NB4 (cell line): ENCODE data around the gene MZT1.

ENCODE experiments used
- DNase-seq: peaks from one replicate; pipeline ENCODE4 v3.0.0; 2010; ENCODE audit warnings: low read depth
- H3K4me3 ChIP-seq: one replicate; pipeline ENCODE4 v1.5.1; 2011; ENCODE audit warnings: mild to moderate bottlenecking, low read depth, low read length, moderate library complexity
- MYC ChIP-seq: IDR thresholded peaks from 2 replicates; pipeline ENCODE4 v1.6.1; 2011; ENCODE audit warnings: low read depth, low read length
- POLR2A ChIP-seq: IDR thresholded peaks from 2 replicates; pipeline ENCODE4 v1.6.1; 2011; ENCODE audit warnings: mild to moderate bottlenecking; ENCODE audit not compliant: insufficient read length; ENCODE audit errors: extremely low read depth
- TF ChIP-seq, protein P1 (sequence below): IDR thresholded peaks from one replicate; pipeline ENCODE4 v1.5.1; 2012; ENCODE audit warnings: low read depth, low read length
- TF ChIP-seq, protein P2 (sequence below): IDR thresholded peaks from 2 replicates; pipeline ENCODE4 v1.6.1; 2011; ENCODE audit warnings: low read depth, low read length

MZT1 gene

DNA sequence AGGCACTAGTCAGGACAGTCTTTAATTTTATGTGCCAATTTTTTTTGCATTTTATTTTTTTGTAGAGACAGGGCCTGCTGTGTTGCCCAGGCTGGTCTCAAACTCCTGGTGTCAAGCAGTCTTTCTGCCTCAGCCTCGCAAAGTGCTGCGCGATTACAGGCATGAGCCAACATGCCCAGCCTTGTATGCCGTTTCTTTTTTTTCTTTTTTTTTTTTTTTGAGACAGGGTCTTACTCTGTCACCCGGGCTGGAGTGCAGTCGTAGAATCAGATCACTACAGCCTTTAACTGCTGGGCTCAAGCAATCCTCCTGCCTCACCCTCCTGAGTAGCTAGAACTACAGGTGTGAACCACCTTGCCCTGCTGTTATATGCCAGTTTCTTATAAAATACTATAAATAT lies 26.7 kb upstream of the MZT1 start:
- TF ChIP-seq, protein P1, sequence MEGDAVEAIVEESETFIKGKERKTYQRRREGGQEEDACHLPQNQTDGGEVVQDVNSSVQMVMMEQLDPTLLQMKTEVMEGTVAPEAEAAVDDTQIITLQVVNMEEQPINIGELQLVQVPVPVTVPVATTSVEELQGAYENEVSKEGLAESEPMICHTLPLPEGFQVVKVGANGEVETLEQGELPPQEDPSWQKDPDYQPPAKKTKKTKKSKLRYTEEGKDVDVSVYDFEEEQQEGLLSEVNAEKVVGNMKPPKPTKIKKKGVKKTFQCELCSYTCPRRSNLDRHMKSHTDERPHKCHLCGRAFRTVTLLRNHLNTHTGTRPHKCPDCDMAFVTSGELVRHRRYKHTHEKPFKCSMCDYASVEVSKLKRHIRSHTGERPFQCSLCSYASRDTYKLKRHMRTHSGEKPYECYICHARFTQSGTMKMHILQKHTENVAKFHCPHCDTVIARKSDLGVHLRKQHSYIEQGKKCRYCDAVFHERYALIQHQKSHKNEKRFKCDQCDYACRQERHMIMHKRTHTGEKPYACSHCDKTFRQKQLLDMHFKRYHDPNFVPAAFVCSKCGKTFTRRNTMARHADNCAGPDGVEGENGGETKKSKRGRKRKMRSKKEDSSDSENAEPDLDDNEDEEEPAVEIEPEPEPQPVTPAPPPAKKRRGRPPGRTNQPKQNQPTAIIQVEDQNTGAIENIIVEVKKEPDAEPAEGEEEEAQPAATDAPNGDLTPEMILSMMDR, result no peak
- TF ChIP-seq MYC, result no peak
- TF ChIP-seq, protein P2, sequence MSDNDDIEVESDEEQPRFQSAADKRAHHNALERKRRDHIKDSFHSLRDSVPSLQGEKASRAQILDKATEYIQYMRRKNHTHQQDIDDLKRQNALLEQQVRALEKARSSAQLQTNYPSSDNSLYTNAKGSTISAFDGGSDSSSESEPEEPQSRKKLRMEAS, result no peak
- no peak for TF ChIP-seq POLR2A
- H3K4me3 ChIP-seq, result no peak overlapping the region
- no peak for DNase-seq

DNA sequence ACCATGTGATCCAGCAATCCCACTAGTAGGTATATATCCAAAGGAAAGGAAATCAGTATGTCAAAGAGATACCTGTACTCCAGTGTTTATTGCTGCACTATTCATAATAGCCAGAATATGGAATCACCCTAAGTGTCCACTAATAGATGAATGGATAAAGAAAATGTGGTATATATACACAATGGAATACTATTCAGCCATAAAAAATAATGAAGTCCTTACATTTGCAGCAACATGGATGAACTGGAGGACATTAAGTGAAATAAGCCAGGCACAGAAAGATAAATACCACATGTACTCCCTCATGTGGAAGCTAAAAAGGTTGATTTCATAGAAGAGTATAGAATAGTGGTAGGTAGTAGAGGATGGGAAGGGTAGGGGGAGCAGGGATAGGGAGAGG lies 23.8 kb upstream of the MZT1 start:
- H3K4me3 ChIP-seq, result no peak overlapping the region
- no peak for DNase-seq
- TF ChIP-seq, protein P1, result no peak
- TF ChIP-seq, protein P2, result no peak
- TF ChIP-seq POLR2A (no peak), MYC (no peak)

DNA sequence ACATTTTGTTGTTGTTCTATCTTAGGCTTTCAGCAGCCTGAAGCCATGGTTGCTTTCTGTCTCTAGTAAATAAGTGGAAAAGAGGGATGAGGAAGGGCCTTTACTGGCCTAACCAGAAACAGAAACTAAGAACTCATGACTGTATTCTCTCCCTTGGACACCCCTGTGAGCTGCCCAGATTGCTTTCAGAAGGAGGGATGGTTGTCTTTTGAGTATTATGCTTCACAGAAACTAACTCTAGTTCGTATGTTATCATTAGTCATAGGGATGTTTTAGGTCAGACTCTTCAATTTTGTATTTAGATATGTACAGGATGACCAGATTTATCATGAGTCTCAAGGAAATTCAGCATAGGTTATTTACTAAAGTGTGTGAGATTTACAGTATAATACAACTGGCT lies 17.8 kb upstream of the MZT1 start:
- no peak for DNase-seq
- no peak overlapping the region for H3K4me3 ChIP-seq
- TF ChIP-seq, protein P2, result no peak

DNA sequence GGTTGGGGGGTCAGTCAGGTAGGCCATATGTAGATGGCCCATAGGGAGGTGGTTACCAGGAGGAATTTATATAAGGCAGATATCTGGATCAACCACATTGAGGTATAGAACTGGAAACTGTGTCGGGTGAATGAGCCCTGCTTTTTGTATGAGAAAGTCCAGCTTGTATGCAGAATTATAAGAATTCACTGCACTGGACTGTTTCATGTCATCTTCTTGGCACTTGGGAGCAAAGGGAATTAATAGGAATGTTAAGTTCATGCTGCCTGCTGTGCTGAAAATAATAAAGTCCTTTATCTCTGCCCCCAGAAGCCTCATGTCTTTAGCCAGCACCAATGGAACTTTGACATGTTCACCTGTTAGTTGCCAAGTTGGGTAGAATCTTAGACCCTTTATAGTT lies 12.6 kb upstream of the MZT1 start:
- TF ChIP-seq, protein P2, result no peak
- TF ChIP-seq, protein P1, result no peak
- TF ChIP-seq POLR2A (no peak), MYC (no peak)
- H3K4me3 ChIP-seq, result no peak overlapping the region
- no peak for DNase-seq

DNA sequence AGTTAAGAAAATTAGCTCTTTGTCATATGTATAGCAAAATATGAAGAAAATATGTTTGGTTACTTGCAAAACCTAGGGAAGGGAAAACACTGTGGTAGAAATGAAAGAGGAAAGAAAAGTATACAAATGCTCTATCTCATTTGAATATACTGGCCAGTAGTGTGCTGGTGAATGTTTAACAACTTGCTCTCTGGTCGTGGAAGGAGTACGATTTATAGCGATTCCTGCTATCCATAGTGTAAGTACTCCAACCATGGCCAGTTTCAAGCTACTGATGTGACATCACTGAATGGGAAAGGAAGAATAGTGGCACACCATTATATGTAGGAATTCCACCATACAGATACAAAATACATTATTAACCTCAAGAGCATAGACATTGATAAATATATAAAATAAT lies 9.6 kb upstream of the MZT1 start:
- DNase-seq, result no peak
- TF ChIP-seq POLR2A, result no peak
- H3K4me3 ChIP-seq, result no peak overlapping the region

DNA sequence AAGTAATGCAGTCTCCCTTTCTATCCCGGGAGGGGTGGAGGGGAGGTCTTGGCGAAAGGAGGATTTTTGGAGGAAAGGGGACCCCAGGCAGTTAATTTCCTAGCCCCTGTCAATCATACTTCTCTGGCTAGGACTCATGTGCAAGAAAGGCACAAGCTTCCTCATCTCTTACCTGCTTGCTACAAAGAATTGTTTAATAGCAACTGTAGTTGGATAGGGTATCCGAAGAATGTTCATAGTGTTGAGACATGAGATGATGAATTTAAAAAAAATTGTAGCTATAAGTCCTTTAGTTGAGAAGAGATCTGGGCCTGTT lies 819 bp upstream of the MZT1 start:
- H3K4me3 ChIP-seq, result peak overlapping the region; percentile 75
- no peak for DNase-seq
- TF ChIP-seq, protein P2, result no peak
- TF ChIP-seq MYC, result no peak
- TF ChIP-seq, protein P1, result no peak
- no peak for TF ChIP-seq POLR2A

DNA sequence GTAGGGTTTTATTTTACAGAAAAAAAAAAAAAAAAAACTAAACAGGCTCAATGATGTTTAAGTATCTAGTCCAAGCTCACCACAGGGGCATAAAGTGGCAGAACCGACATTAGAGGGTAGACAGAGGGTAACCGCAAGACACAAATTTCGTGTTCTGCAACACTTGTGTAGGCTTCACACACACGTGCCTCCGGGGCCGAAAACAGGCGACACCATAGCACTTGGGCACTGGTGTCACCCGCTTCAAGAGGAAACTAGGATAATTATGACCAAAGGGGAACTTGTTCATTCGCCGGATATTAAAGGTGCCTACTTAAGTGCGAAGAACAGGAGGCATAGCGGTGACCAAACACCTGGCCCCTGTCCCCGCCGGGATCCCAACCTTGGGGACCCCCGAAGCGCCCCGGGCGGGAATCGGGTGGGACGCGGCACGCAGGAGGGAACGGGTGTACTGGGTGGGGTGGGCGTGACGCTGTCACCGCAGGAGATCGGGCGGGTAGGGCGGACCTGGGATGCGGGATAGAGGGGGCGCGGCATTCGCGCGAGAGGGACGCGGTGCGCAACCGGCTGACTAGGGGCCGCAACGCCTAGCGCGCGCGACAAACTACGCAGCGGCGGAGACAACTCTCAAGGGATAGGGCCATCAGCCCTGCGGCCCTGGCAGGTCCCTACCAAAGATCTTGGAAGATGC lies 558 bp downstream of the MZT1 start:
- TF ChIP-seq POLR2A (no peak), MYC (peak; percentile 92)
- TF ChIP-seq, protein P2, result peak; percentile 98
- peak overlapping the region; percentile 87 for H3K4me3 ChIP-seq
- DNase-seq, result peak; percentile 79

DNA sequence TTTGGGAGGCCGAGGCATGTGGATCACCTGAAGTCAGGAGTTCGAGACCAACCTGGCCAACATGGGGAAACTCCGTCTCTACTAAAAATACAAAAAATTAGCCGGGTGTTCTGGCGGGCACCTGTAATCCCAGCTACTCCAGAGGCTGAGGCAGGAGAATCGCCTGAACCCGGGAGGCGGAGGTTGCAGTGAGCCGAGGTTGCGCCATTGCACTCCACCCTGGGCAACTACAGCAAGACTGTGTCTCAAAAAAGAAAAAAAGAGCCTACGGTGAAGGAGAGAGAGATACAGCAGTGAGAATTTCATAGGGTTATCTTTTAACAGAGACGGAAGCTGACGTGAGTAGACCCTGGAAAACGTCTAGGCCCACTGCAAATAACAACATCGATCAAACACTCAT lies 1.2 kb downstream of the MZT1 start:
- peak; percentile 48 for DNase-seq
- peak overlapping the region; percentile 87 for H3K4me3 ChIP-seq
